ENCODE measurements around the gene NFIL3. TPM values are rescaled to one million over a fixed set of nuclear protein-coding genes. Genes with fewer than 3 reads are reported as not detected.
"Not testable (repeated sequence)": the region's sequence is repeated elsewhere in the genome, so short reads cannot be mapped to it uniquely, and the experiment has no call there.

Gene NFIL3, protein sequence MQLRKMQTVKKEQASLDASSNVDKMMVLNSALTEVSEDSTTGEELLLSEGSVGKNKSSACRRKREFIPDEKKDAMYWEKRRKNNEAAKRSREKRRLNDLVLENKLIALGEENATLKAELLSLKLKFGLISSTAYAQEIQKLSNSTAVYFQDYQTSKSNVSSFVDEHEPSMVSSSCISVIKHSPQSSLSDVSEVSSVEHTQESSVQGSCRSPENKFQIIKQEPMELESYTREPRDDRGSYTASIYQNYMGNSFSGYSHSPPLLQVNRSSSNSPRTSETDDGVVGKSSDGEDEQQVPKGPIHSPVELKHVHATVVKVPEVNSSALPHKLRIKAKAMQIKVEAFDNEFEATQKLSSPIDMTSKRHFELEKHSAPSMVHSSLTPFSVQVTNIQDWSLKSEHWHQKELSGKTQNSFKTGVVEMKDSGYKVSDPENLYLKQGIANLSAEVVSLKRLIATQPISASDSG
- 3.1 TPM for polyA plus RNA-seq

DNA sequence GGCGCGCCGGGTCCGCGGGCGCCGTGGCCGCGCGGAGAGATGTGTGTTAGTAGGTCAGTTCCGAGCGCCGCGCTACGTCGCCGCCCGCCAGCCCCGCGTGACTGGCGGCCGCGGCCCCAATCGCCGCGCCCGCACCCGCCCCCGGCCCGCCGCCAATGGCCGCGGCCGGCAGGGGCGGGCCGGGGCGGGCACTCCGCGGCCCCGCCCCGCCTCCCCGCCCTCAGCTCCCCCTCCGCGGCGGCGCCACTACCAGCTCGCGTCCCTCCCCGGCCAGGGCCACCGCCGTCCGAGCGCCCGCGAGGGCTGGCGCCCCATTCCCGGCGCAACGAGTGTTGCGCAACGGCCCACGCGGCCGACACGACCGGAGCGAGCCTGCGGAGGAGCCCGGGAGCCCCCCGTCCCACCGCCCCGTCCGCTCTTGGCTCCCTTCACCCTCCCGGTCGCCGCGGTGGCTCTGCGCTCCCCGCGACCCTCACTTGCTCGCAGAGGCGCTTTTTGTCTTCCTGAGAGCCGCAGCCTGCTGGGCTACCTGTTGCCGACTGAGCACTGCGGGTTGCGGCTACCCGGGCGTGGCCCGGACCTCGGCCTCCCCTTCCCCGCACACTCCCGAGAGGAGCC is at the start of gene NFIL3:
Gene NFIL3, minus strand, starts transcription at position 48 of the 618 bp plus-strand sequence. CDS start 13,098 bp downstream, outside the sequence.
- Mint-ChIP-seq H3K27ac (peak within 1 kb of the TSS; percentile 91 to 96 (median 91)), H3K4me1 (peaks cover 18 to 40% (median 35%) of the 10 kb centered on the region in 3 donors), H3K27me3 (peaks cover 34% of the 10 kb centered on the region), H3K4me3 (peak within 1 kb of the TSS; percentile 88 to 98 (median 96)), H3K36me3 (no peaks in the 10 kb centered on the region), H3K9me3 (no peaks in the 10 kb centered on the region)

DNA sequence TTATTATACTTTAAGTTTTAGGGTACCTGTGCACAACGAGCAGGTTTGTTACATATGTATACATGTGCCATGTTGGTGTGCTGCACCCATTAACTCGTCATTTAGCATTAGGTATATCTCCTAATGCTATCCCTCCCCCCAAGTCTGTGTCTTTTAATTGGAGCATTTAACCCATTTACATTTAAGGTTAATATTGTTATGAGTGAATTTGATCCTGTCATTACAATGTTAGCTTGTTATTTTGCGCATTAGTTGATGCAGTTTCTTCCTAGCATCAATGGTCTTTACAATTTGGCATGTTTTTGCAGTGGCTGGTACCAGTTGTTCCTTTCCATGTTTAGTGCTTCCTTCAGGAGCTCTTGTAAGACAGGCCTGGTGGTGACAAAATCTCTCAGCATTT is 47.9 kb upstream of the NFIL3 start:
- H3K27ac Mint-ChIP-seq, H3K36me3 Mint-ChIP-seq, H3K4me3 Mint-ChIP-seq, H3K4me1 Mint-ChIP-seq: not testable (repeated sequence)
- H3K9me3 Mint-ChIP-seq: peaks cover 3 to 18% (median 11%) of the 10 kb centered on the region in 3 donors
- H3K27me3 Mint-ChIP-seq: peaks cover 22% of the 10 kb centered on the region

DNA sequence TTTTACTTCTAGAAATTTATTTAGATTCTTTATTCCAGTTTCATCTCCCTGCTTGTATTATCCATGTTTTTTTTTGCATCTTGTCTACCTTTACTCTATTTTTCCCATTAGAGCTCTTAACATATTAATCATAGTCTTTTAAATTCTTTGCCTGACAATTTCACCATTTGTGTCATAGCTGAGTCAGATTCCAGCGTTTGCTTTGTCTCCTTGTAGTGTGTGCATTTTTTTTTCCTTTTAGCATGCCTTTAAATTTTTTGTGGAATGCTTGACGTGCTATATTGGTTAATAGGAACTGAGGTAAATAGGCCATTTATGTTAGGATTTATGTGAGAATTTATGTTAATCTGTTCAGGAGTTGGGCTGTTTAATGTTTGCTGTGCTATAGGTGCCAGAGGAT is 41.8 kb upstream of the NFIL3 start:
- Mint-ChIP-seq H3K4me3 (no peak overlapping the region), H3K27me3 (peaks cover 1% of the 10 kb centered on the region), H3K9me3 (peaks cover 7 to 33% (median 25%) of the 10 kb centered on the region in 3 donors), H3K27ac (no peak overlapping the region), H3K4me1 (no peaks in the 10 kb centered on the region), H3K36me3 (peaks cover 2% of the 10 kb centered on the region)

DNA sequence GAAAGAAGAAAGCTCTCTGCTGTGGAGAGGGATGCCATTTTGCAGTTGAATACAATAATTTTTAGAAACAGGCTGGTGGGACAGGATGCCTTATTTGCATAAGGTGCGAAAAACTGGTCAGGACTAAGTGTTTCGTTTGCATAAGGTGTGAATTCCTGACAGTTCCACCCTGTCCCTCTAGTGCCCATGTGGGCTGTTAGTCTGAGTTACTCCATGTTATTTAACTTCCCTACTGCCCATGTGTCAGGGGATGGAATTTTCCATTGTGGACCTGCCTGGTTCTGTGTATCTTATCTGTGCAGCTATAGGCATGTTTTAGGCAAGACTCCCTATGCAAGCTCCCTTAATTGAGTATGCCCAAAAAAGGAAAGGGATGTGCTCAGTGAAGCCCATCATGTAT is 35.3 kb upstream of the NFIL3 start:
- Mint-ChIP-seq H3K4me3 (no peak overlapping the region), H3K27me3 (peaks cover 4% of the 10 kb centered on the region), H3K27ac (no peak overlapping the region), H3K36me3 (peaks cover 1% of the 10 kb centered on the region), H3K9me3 (peaks cover 1 to 13% (median 5%) of the 10 kb centered on the region in 3 donors), H3K4me1 (peaks cover 0 to 10% (median 3%) of the 10 kb centered on the region in 3 donors)

DNA sequence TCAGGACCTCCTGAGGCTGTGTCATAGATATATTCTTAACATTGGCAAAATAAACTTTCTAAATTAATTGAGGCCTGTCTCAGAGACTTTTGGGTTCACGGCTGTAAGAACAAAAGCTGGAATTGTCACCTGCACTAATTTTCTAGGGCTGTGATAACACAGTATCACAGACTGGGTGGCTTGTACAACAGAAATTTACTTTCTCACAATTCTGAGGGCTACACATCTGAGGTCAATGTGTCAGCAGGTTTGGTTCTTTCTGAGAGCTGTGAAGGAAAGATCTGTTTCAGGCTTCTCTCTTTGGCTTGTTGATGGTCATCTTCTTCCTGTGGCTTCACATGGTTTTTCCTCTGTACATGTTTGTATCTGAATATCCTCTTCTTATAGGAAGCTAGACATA is 29.2 kb upstream of the NFIL3 start:
- Mint-ChIP-seq H3K27me3 (peaks cover 11% of the 10 kb centered on the region), H3K4me1 (no peaks in the 10 kb centered on the region), H3K9me3 (peaks cover 0 to 7% (median 0%) of the 10 kb centered on the region in 3 donors), H3K4me3 (no peak overlapping the region), H3K36me3 (peaks cover 4% of the 10 kb centered on the region), H3K27ac (no peak overlapping the region)

DNA sequence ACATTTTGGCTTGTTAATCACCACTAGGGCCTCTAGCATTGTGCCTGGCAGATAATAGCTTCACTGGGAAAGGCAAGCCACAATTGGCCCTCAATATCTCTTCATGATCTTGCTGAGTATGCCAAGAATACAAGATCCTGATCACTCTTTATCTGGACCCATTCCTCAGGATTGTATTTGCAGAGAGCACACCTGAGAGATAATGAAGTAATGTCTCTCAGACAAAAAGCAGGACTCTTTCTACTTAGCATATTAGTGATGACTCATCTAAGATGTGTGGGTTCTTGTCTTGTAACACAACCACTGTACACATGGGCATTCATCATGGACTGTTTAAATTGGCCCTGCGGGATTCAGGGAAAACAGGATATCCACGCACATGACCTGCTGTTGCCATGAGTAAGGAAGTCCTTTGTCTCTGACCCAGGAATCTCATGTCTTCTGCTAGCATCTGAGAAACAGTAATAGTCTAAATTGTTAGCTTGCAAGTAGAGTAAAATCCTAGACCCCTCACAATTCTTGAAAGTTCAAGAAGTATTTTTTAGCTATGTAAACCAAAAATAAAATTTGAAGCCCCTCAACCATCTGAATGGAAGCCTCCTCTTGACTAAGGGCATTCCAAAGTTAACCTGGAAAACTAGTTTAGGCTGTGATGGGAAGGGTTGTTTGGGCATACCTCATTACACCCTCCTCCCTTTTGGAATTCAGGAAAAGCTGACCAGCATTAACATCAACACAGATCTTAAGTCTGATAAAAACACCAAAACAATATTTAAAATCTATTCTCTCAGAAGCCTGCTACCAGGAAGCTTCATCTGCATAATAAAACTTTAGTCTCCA is 28.0 kb upstream of the NFIL3 start:
- Mint-ChIP-seq H3K27ac (no peak overlapping the region), H3K36me3 (peaks cover 7% of the 10 kb centered on the region), H3K9me3 (peaks cover 0 to 4% (median 0%) of the 10 kb centered on the region in 3 donors), H3K4me1 (no peaks in the 10 kb centered on the region), H3K4me3 (no peak overlapping the region), H3K27me3 (peaks cover 11% of the 10 kb centered on the region)

DNA sequence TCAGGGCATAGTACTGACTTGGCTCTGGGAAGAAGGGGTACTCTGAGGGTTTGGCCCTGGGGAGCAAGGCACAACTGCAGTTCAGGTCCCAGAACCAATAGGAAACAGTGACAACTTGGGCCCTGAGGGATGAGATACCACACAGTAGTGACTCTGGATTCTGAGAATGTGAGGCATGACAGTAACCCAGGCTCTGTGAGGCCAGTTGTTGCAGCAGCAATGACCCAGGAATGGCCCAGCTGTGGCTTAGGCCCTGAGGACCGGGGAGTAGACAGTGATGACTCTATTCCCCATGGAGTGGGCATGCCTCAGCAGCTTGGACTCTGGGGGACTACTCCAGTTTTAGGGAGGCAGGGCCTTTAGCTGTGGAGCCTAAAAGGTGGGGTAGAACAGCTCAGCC is 21.5 kb upstream of the NFIL3 start:
- peaks cover 9% of the 10 kb centered on the region for H3K36me3 Mint-ChIP-seq
- peaks cover 0 to 13% (median 9%) of the 10 kb centered on the region in 3 donors for H3K9me3 Mint-ChIP-seq
- no peak overlapping the region for H3K4me3 Mint-ChIP-seq
- H3K4me1 Mint-ChIP-seq: no peaks in the 10 kb centered on the region
- peaks cover 4% of the 10 kb centered on the region for H3K27me3 Mint-ChIP-seq
- no peak overlapping the region for H3K27ac Mint-ChIP-seq

DNA sequence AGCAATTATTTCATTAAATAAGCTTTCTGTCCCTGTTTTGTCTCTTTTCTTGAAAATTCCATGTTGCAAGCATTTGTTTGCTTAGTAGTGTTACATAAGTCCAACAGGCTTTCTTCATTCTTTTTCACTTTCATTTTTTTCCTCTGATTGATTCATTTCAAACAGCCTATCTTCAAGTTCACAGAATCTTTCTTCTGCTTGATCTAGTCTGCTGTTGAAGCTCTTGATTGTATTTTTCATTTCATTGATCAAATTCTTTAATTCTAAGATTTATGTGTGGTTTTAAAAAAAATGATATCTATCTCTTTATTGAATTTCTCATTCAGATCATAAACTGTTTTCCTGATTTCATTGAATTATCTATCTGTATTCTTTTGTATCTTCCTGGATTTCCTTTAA is 20.4 kb upstream of the NFIL3 start:
- Mint-ChIP-seq H3K36me3 (peaks cover 9% of the 10 kb centered on the region), H3K27ac (no peak overlapping the region), H3K4me3 (no peak overlapping the region), H3K4me1 (no peaks in the 10 kb centered on the region), H3K9me3 (peaks cover 0 to 13% (median 9%) of the 10 kb centered on the region in 3 donors), H3K27me3 (peaks cover 6% of the 10 kb centered on the region)

DNA sequence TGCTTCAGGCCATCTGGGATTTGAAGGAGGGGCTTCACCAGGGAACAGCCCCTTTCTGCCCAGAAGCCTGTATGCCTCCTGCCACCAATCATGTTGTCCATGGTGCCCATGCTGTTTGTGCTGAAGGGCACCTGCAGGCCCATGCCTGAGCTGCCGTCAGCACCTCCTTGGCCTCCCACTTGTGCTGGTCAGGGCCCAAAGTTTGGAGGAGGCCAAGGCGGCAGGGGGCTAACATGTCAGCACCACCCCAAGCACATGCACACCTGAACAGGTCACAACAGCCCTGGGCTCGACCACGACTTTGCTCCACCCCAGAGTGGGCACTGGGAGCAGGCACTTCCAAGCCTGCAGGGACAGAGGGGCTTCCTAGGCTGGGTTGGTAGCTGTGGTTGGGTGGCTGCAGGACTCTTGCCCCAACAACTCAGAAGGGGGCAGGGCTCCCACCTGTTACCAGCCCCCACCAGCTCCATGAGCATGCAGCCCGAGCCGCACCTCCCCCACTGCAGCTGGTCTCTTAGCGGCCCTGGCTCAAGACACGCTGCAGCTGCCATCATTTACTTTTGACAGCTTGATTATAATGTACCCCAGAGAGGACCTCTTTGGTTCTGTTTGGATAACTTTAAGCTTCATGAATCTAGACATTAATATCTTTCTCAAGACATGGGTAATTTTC is 19.8 kb upstream of the NFIL3 start:
- peaks cover 6% of the 10 kb centered on the region for H3K27me3 Mint-ChIP-seq
- H3K36me3 Mint-ChIP-seq: peaks cover 9% of the 10 kb centered on the region
- no peaks in the 10 kb centered on the region for H3K4me1 Mint-ChIP-seq
- peaks cover 0 to 13% (median 9%) of the 10 kb centered on the region in 3 donors for H3K9me3 Mint-ChIP-seq
- H3K4me3 Mint-ChIP-seq: no peak overlapping the region
- H3K27ac Mint-ChIP-seq: no peak overlapping the region

DNA sequence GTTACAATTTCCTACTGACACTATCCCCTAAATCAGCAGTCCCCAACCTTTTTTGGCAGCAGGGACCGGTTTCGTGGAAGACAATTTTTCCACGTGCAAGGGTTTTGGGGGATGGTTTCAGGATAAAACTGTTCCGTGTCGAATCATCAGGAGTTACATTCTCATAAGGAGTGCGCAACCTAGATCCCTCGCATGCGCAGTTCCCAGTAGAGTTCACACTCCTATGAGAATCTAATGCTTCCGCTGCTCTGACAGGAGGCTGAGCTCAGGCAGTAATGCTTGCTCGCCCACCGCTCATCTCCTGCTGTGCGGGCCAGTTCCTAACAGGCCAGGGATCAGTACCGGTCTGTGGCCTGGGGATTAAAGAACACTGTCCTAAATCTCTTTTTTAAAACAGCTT is 13.2 kb upstream of the NFIL3 start:
- no peak overlapping the region for H3K4me3 Mint-ChIP-seq
- peaks cover 2% of the 10 kb centered on the region for H3K27me3 Mint-ChIP-seq
- no peak overlapping the region for H3K27ac Mint-ChIP-seq
- H3K36me3 Mint-ChIP-seq: no peaks in the 10 kb centered on the region
- no peaks in the 10 kb centered on the region for H3K9me3 Mint-ChIP-seq
- H3K4me1 Mint-ChIP-seq: peaks cover 0 to 12% (median 4%) of the 10 kb centered on the region in 3 donors

DNA sequence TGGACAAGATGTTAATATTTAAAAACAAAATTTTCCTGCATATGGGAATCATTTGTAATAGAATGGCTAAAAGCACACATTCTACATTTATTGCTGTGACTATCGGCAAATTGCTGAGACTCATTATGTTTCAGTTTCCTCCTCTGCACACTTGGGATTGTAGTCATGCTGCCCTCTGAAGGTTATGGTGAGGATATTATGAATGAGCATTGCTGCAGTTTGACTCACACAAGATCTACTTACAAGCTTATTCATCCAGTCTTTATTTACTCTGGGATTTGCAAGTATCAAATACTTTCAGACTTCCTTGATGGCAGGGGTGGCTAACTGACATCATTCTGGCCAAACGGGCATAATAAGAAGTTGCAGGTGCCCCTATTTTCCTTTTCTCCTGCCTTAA is 9.5 kb upstream of the NFIL3 start:
- Mint-ChIP-seq H3K4me3 (no peak overlapping the region), H3K4me1 (peaks cover 0 to 12% (median 4%) of the 10 kb centered on the region in 3 donors), H3K36me3 (no peaks in the 10 kb centered on the region), H3K27ac (no peak overlapping the region), H3K9me3 (no peaks in the 10 kb centered on the region), H3K27me3 (peaks cover 4% of the 10 kb centered on the region)

DNA sequence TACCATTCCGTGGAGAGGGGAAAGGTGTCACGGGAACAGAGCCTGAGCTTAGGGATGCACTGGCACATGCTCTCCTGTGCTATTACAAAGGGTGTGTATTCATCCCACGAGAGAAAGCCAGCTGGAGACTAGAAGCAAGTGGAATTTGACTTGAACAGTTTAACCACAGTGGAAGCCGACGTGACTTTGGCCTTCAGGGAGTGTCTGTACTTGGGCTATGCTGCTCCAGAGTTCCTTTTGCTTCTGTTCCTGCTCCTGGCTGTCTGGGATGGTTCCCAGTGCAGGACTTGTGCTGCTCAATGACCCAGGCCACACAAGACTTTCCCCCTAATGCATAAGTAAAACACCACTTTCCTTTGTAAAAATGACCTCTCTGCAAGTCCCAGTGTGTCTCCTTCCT is 7.9 kb upstream of the NFIL3 start:
- Mint-ChIP-seq H3K9me3 (no peaks in the 10 kb centered on the region), H3K4me3 (no peak overlapping the region), H3K4me1 (peaks cover 0 to 12% (median 4%) of the 10 kb centered on the region in 3 donors), H3K27ac (no peak overlapping the region), H3K36me3 (no peaks in the 10 kb centered on the region), H3K27me3 (peaks cover 6% of the 10 kb centered on the region)

DNA sequence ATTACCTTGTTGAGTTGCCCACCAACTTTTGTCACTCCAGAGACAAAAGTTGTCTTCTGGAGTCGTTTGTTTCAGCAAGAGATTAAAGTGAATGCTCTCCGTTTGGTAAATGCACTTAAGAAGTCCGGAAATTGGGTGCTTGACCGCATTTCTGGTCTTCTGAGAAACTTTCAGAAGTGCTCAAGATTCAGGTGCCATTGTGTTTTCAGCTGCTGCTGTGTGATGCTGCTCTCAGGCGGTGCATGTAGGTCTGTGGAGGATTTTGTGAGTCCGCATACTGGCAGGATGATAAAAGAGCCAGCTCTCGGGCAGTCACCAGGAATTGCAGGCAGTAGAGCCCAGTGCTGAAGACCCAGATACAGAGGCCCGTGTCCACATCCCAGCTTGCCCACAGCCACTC is 5.9 kb upstream of the NFIL3 start:
- Mint-ChIP-seq H3K4me1 (peaks cover 5 to 22% (median 16%) of the 10 kb centered on the region in 3 donors), H3K4me3 (no peak overlapping the region), H3K27me3 (peaks cover 9% of the 10 kb centered on the region), H3K27ac (no peak overlapping the region), H3K36me3 (no peaks in the 10 kb centered on the region), H3K9me3 (no peaks in the 10 kb centered on the region)

DNA sequence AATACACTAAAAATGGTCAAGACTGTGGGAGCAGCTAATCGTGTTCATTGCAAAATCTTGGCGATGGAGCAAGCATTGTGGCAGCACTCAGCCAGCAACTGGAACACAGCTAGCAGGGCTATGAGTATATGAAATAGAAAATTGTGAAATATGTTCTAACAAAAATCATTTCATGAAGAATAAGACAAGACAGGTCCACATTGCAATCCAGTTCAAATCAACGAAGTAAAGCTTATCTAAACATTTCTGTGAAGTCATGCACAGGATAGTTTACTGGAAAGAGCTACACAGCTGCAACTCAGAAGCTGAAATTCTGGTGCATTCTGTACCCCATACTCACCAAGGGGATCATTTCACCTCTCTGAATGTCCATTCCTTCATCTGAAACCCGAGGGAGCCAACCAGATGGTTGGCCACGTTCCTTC is 5.3 kb upstream of the NFIL3 start:
- Mint-ChIP-seq H3K4me1 (peaks cover 5 to 22% (median 16%) of the 10 kb centered on the region in 3 donors), H3K27ac (no peak overlapping the region), H3K9me3 (no peaks in the 10 kb centered on the region), H3K36me3 (no peaks in the 10 kb centered on the region), H3K4me3 (no peak overlapping the region), H3K27me3 (peaks cover 9% of the 10 kb centered on the region)

All from IgD-negative memory B cell (primary cell).